Body of pancreas (tissue), 4 donors: ENCODE data around the gene ATG101.

Experiments
- CTCF ChIP-seq, 7 experiments: fragments of 450-650 bp in 4 of 7; fragments of 200-600 bp in 3 of 7; sonication (generic) in 3 of 7; IDR thresholded peaks; one replicate each; pipeline ENCODE4 v1.5.1; 2016 to 2019; ENCODE audit warnings: antibody characterized with exemption in 7 of 7
- POLR2A ChIP-seq, 3 donors: fragments of 450-650 bp; IDR thresholded peaks; one replicate each; pipeline ENCODE4 v1.6.1; 2016; ENCODE audit warnings: antibody characterized with exemption in 3 of 3, mild to moderate bottlenecking in 2 of 3

DNA sequence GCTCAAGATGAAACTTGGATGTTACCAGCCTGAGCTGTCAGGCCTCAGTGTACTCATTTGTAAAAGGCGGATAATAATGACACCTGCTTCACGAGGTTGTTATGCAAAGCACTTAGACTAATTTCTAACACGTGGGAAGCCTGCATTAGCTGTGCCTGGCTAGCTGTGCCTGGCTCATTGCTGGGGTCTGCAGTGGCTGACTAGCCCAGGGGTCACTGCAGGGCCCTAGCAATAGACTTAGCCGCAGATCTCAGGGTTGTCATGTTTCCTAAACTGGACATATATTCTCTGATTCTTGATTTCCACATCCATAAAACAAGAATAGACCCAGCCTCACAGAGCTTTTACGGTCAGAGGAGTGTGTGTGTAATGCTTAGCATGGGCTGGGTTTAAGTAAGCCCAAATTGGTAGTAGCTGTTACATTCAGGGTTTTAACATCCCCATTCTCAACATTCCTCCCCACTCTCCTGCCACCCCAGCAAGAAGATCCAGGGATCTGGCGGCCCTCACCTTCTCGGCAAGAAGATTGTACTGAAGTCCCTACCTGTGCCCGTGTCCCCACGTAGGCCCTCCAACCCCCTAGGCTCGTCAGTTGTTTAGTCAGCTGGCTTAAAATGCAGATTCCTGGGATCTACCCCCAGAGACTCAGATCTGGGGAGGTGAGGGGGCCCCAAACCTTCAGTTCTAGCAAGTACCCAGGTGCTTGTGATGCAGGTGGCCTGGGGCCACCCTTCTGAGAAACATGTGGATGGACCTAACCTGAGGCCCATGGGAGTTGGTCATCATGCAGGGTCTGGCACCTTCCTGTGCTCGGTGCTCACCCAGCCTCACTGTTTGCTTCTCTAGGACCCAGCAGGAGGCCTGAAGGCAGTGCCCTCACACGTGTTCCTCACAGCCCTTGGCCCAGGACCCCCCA, 9.9 kb upstream of the ATG101 start:
- no peak for TF ChIP-seq CTCF (IDR thresholded peaks at IDR 0.05)
- TF ChIP-seq POLR2A (IDR thresholded peaks at IDR 0.05), result peak in 2 of 3 donors; percentile 17 to 34
